MM.1S (cell line): ENCODE measurements around the gene MOSMO.

Experiments
- DNase-seq: peaks from one replicate; pipeline ENCODE4 v3.0.0-alpha.2; 2015
- H2AFZ ChIP-seq: fragments of 300-600 bp; sonication (generic); 2 replicates; pipeline ENCODE4 v1.6.0; 2016; ENCODE audit warnings: antibody characterized with exemption, low read length
- H3F3A ChIP-seq: fragments of 300-600 bp; sonication (generic); 2 replicates; pipeline ENCODE4 v1.6.1; 2016; ENCODE audit warnings: mild to moderate bottlenecking, antibody characterized with exemption, low read length, moderate library complexity, mixed read lengths; ENCODE audit not compliant: insufficient read depth
- H3K27ac ChIP-seq: fragments of 300-600 bp; sonication (generic); 2 replicates; pipeline ENCODE4 v1.5.1; 2016; ENCODE audit warnings: mild to moderate bottlenecking, low read length
- H3K27me3 ChIP-seq: fragments of 300-600 bp; sonication (generic); replicated peaks from 2 replicates; pipeline ENCODE4 v1.6.0; 2016; ENCODE audit warnings: low read length; ENCODE audit not compliant: insufficient read depth
- H3K36me3 ChIP-seq: fragments of 300-600 bp; sonication (generic); replicated peaks from 2 replicates; pipeline ENCODE4 v1.6.1; 2016; ENCODE audit warnings: mild to moderate bottlenecking, low read length, mixed read lengths; ENCODE audit not compliant: insufficient read depth
- H3K4me1 ChIP-seq: fragments of 300-600 bp; sonication (generic); 2 replicates; pipeline ENCODE4 v1.6.1; 2016; ENCODE audit warnings: low read length, mixed read lengths
- H3K4me2 ChIP-seq: fragments of 300-600 bp; sonication (generic); 2 replicates; pipeline ENCODE4 v1.6.0; 2016; ENCODE audit warnings: low read depth, low read length
- H3K4me3 ChIP-seq: fragments of 300-600 bp; sonication (generic); 2 replicates; pipeline ENCODE4 v1.5.1; 2016; ENCODE audit warnings: low read length, mixed read lengths
- H3K79me2 ChIP-seq: fragments of 300-600 bp; sonication (generic); 2 replicates; pipeline ENCODE4 v1.6.1; 2016; ENCODE audit warnings: mixed run types, low read length, mixed read lengths
- H3K9ac ChIP-seq: fragments of 300-600 bp; sonication (generic); 2 replicates; pipeline ENCODE4 v1.6.1; 2016; ENCODE audit warnings: low read length, mixed read lengths
- H3K9me2 ChIP-seq: fragments of 300-600 bp; sonication (generic); replicated peaks from 2 replicates; pipeline ENCODE4 v1.6.1; 2016; ENCODE audit warnings: mild to moderate bottlenecking, low read length, mixed read lengths; ENCODE audit not compliant: insufficient read depth
- H3K9me3 ChIP-seq: fragments of 300-600 bp; sonication (generic); replicated peaks from 2 replicates; pipeline ENCODE4 v1.6.1; 2016; ENCODE audit warnings: mild to moderate bottlenecking, low read length, mixed read lengths; ENCODE audit not compliant: insufficient read depth
- H4K20me1 ChIP-seq: fragments of 300-600 bp; sonication (generic); 2 replicates; pipeline ENCODE4 v1.6.1; 2016; ENCODE audit warnings: mild to moderate bottlenecking, low read length, moderate library complexity, mixed read lengths; ENCODE audit not compliant: insufficient read depth
- EZH2 ChIP-seq: fragments of 300-600 bp; sonication (generic); optimal IDR thresholded peaks from 2 replicates; pipeline ENCODE3; 2017; ENCODE audit warnings: low read depth, mild to moderate bottlenecking, antibody characterized with exemption, low read length, mixed read lengths
- EZH2phosphoT487 ChIP-seq: fragments of 300-600 bp; sonication (generic); IDR thresholded peaks from 2 replicates; pipeline ENCODE4 v1.6.1; 2018; ENCODE audit warnings: antibody characterized with exemption, low read length
- TF ChIP-seq, protein P1 (sequence below): fragments of 300-600 bp; sonication (generic); IDR thresholded peaks from 2 replicates; pipeline ENCODE4 v1.5.1; 2016; ENCODE audit warnings: antibody characterized with exemption, low read length, mixed read lengths

Gene MOSMO

DNA sequence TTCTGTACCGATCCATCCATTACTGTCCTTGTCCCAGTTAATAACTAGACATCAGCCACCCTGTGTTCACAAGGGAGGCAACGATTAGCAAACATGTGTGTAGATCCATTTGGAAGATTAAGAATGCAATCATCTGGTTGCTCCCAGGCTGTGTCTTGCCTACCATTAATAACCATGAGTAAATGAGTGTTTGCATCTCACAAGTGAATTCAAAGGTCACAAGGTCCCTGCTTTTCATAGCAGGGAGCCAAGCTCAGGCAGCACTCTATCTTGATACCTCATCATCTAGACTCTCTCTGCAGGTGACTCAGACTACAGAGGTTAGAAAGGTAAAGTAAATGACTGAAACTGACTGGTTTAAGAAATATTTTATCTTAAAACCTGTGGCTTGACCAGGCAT is 109.7 kb downstream of the MOSMO start:
- H4K20me1 ChIP-seq: no peaks in the 10 kb centered on the region
- no peak for DNase-seq
- no peaks in the 10 kb centered on the region for H3K9me2 ChIP-seq
- H3K9me3 ChIP-seq: no peaks in the 10 kb centered on the region
- H3K4me2 ChIP-seq: no peak overlapping the region
- TF ChIP-seq EZH2 (no peak), EZH2phosphoT487 (no peak)
- TF ChIP-seq, protein P1, sequence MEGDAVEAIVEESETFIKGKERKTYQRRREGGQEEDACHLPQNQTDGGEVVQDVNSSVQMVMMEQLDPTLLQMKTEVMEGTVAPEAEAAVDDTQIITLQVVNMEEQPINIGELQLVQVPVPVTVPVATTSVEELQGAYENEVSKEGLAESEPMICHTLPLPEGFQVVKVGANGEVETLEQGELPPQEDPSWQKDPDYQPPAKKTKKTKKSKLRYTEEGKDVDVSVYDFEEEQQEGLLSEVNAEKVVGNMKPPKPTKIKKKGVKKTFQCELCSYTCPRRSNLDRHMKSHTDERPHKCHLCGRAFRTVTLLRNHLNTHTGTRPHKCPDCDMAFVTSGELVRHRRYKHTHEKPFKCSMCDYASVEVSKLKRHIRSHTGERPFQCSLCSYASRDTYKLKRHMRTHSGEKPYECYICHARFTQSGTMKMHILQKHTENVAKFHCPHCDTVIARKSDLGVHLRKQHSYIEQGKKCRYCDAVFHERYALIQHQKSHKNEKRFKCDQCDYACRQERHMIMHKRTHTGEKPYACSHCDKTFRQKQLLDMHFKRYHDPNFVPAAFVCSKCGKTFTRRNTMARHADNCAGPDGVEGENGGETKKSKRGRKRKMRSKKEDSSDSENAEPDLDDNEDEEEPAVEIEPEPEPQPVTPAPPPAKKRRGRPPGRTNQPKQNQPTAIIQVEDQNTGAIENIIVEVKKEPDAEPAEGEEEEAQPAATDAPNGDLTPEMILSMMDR: no peak
- no peaks in the 10 kb centered on the region for H3K36me3 ChIP-seq
- no peak overlapping the region for H3K4me3 ChIP-seq
- no peak overlapping the region for H2AFZ ChIP-seq
- no peaks in the 10 kb centered on the region for H3F3A ChIP-seq
- no peak overlapping the region for H3K27ac ChIP-seq
- H3K79me2 ChIP-seq: no peaks in the 10 kb centered on the region
- H3K4me1 ChIP-seq: no peaks in the 10 kb centered on the region
- H3K27me3 ChIP-seq: no peaks in the 10 kb centered on the region
- H3K9ac ChIP-seq: no peak overlapping the region

DNA sequence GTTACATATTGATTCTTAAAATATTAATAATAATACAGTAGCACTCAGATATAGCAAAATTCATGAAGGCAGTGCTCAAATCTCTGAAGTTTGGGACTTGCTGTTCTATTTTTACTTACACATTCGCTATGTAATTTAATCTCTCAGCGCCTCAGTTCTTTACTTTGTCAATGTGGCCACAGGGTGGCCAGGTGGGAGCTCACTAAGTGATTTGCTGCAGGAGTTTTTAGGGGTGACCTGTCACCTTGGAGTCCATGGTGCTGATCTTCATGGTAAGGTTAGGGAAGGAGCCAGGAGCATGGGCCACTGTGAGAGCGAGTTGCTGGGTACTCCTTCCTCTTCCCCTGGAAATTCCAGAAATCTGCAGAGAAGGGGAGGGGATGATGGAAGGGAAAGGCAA is 112.5 kb downstream of the MOSMO start:
- H2AFZ ChIP-seq: no peak overlapping the region
- no peaks in the 10 kb centered on the region for H3K36me3 ChIP-seq
- H4K20me1 ChIP-seq: no peaks in the 10 kb centered on the region
- H3K4me2 ChIP-seq: no peak overlapping the region
- H3K27ac ChIP-seq: no peak overlapping the region
- no peaks in the 10 kb centered on the region for H3K27me3 ChIP-seq
- no peak overlapping the region for H3K4me3 ChIP-seq
- no peak for DNase-seq
- no peaks in the 10 kb centered on the region for H3K79me2 ChIP-seq
- no peaks in the 10 kb centered on the region for H3K9me2 ChIP-seq
- no peaks in the 10 kb centered on the region for H3K4me1 ChIP-seq
- no peaks in the 10 kb centered on the region for H3K9me3 ChIP-seq
- no peak for TF ChIP-seq EZH2phosphoT487
- TF ChIP-seq EZH2: no peak
- TF ChIP-seq, protein P1: no peak
- no peaks in the 10 kb centered on the region for H3F3A ChIP-seq
- no peak overlapping the region for H3K9ac ChIP-seq

DNA sequence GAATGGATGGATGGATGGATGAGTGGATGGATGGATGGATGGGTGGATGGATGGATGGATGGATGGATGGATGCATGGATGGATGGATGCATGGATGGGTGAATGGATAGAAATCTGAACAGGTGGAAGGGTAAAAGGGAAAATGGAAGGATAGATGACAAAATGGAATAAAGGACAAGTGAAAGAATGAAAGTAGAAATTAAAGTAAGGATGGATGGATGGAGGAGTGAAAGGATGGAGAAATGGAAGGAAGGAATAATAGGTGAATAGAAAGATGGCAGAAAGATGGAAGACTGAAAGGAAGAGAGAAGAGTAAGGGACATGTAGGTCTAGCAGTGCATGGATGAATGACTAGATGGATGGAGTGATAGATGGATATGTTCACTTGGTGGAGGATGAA is 114.3 kb downstream of the MOSMO start:
- H3K36me3 ChIP-seq: no peaks in the 10 kb centered on the region
- no peak overlapping the region for H3K9ac ChIP-seq
- no peak overlapping the region for H2AFZ ChIP-seq
- H3K9me2 ChIP-seq: no peaks in the 10 kb centered on the region
- no peaks in the 10 kb centered on the region for H3K4me1 ChIP-seq
- H3K4me3 ChIP-seq: no peak overlapping the region
- no peak overlapping the region for H3K27ac ChIP-seq
- no peaks in the 10 kb centered on the region for H3K79me2 ChIP-seq
- no peaks in the 10 kb centered on the region for H3K9me3 ChIP-seq
- TF ChIP-seq, protein P1: no peak
- no peak for TF ChIP-seq EZH2phosphoT487
- no peak for TF ChIP-seq EZH2
- no peaks in the 10 kb centered on the region for H3F3A ChIP-seq
- H3K4me2 ChIP-seq: no peak overlapping the region
- no peak for DNase-seq
- H3K27me3 ChIP-seq: no peaks in the 10 kb centered on the region
- no peaks in the 10 kb centered on the region for H4K20me1 ChIP-seq

DNA sequence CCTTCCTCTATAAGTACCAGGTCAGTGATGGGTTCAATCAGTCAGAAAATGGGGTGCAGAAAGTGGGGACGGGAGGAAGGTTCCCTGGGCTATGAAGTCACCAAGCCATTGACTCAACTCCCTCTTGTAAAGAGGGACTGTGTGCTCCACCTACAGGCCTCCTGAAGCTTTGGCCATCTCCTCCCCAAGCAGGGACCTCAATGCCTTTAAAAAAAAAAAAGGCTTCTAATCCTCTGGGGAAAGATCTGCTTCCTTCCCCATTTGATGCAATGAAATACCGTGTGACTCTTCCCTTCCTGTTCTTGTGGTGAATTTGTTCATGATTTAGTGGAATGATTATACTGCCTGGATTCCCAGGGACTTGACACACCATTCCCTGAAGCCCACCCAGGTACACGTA is 115.2 kb downstream of the MOSMO start:
- H3K9ac ChIP-seq: no peak overlapping the region
- no peak overlapping the region for H3K4me2 ChIP-seq
- H3K9me2 ChIP-seq: no peaks in the 10 kb centered on the region
- no peaks in the 10 kb centered on the region for H4K20me1 ChIP-seq
- no peaks in the 10 kb centered on the region for H3K36me3 ChIP-seq
- H3K27ac ChIP-seq: no peak overlapping the region
- no peaks in the 10 kb centered on the region for H3F3A ChIP-seq
- no peak overlapping the region for H2AFZ ChIP-seq
- no peak for DNase-seq
- H3K4me3 ChIP-seq: no peak overlapping the region
- no peaks in the 10 kb centered on the region for H3K79me2 ChIP-seq
- TF ChIP-seq EZH2phosphoT487 (no peak), EZH2 (no peak)
- TF ChIP-seq, protein P1: no peak; the same call in 1 of the 2 replicates
- no peaks in the 10 kb centered on the region for H3K9me3 ChIP-seq
- no peaks in the 10 kb centered on the region for H3K27me3 ChIP-seq
- H3K4me1 ChIP-seq: no peaks in the 10 kb centered on the region
